Activated CD4-positive, alpha-beta T cell treated with anti-CD3 and anti-CD28 coated beads, Interleukin-2, amount 10 ng/mL, durations not matched to agents 24 days and 14 days (primary cell): ENCODE measurements around the gene SYNCRIP. TPM values are rescaled to one million over a fixed set of nuclear protein-coding genes. Genes with fewer than 3 reads are reported as not detected.
"Not testable (repeated sequence)": the region's sequence is repeated elsewhere in the genome, so short reads cannot be mapped to it uniquely, and the experiment has no call there.

Experiments
- DNase-seq: peaks from one replicate; pipeline ENCODE4 v3.0.0; 2022
- H3K27ac Mint-ChIP-seq: one replicate; pipeline ENCODE4 v1.8.0; 2022; ENCODE audit warnings: mild to moderate bottlenecking, mixed read lengths
- H3K27me3 Mint-ChIP-seq: one replicate; pipeline ENCODE4 v1.8.0; 2022; ENCODE audit warnings: mixed read lengths
- H3K36me3 Mint-ChIP-seq: one replicate; pipeline ENCODE4 v1.8.0; 2022; ENCODE audit warnings: low read depth, mild to moderate bottlenecking, mixed read lengths
- H3K4me1 Mint-ChIP-seq: one replicate; pipeline ENCODE4 v1.8.0; 2021; ENCODE audit warnings: mixed read lengths
- H3K4me3 Mint-ChIP-seq: one replicate; pipeline ENCODE4 v1.8.0; 2022; ENCODE audit warnings: mild to moderate bottlenecking, moderate library complexity, mixed read lengths
- H3K9me3 Mint-ChIP-seq: one replicate; pipeline ENCODE4 v1.8.0; 2021; ENCODE audit warnings: mixed read lengths
- intact Hi-C: fragments of 100-400 bp; cut with micrococcal nuclease; formaldehyde crosslinking; loops from one replicate; pipeline ENCODE4 v1.15.1; 2023
- total RNA-seq: library from RNA; stranded (reverse); gene quantifications from 2 replicates; pipeline ENCODE4 v1.2.3, GENCODE V29; 2022

Gene SYNCRIP
- total RNA-seq, 1 donor from 2014 or later: 232 TPM

GRCh38 chr6:85574932-85575598, 67.6 kb downstream of the SYNCRIP start:
- Mint-ChIP-seq H3K27ac (no peak overlapping the region), H3K9me3 (no peaks in the 10 kb centered on the region), H3K4me1 (peaks cover 2% of the 10 kb centered on the region), H3K4me3 (no peak overlapping the region), H3K27me3 (no peaks in the 10 kb centered on the region), H3K36me3 (peaks cover 14% of the 10 kb centered on the region)
- intact Hi-C loops: no loop called here
- DNase-seq: no peak

DNA sequence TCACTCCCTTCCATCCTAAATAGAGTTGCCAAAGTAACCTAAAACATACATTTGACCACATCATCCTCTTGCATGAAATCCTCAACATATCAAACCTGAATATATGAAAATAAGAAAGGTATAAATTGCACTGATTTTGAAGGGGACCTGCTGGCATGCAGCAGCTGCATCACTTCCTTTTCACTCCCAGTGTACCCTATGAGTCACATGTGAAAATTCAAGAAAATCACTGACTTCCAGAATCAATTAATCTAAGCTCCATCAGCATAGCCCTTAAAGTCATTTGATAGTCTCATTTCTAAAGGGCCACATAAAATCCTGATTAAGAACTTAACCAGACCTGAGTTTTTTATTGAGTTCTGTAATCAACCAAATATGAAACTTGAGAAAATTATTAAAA, 73.4 kb downstream of the SYNCRIP start:
- no peak for DNase-seq
- Mint-ChIP-seq H3K4me1 (peaks cover 9% of the 10 kb centered on the region), H3K4me3 (no peak overlapping the region), H3K9me3 (no peaks in the 10 kb centered on the region), H3K36me3 (peaks cover 42% of the 10 kb centered on the region), H3K27me3 (no peaks in the 10 kb centered on the region), H3K27ac (no peak overlapping the region)
- intact Hi-C loops: no loop called here

- no peak for DNase-seq
- Mint-ChIP-seq H3K4me1 (peaks cover 9% of the 10 kb centered on the region), H3K27ac (no peak overlapping the region), H3K36me3 (peaks cover 49% of the 10 kb centered on the region), H3K4me3 (no peak overlapping the region), H3K9me3 (no peaks in the 10 kb centered on the region), H3K27me3 (no peaks in the 10 kb centered on the region)
- intact Hi-C loops: no loop called here
Observed at GRCh38 chr6:85568411-85568810, 74.3 kb downstream of the SYNCRIP start.

GRCh38 chr6:85565736-85566135, 77.0 kb downstream of the SYNCRIP start:
- H3K9me3 Mint-ChIP-seq: no peaks in the 10 kb centered on the region
- H3K27ac Mint-ChIP-seq: peak overlapping the region; percentile 11
- H3K36me3 Mint-ChIP-seq: peaks cover 42% of the 10 kb centered on the region
- H3K4me1 Mint-ChIP-seq: peaks cover 9% of the 10 kb centered on the region
- no peak for DNase-seq
- H3K27me3 Mint-ChIP-seq: no peaks in the 10 kb centered on the region
- no peak overlapping the region for H3K4me3 Mint-ChIP-seq
- intact Hi-C loops: no loop called here

DNA sequence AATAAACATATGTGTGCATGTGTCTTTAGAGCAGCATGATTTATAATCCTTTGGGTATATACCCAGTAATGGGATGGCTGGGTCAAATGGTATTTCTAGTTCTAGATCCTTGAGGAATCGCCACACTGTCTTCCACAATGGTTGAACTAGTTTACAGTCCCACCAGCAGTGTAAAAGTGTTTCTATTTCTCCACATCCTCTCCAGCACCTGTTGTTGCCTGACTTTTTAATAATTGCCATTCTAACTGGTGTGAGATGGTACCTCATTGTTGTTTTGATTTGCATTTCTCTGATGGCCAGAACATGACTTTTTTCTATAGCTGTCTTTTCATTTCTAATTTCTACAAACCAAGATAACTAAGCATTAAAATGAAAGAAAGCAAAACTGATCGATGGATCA, 78.5 kb downstream of the SYNCRIP start:
- H3K4me1 Mint-ChIP-seq, DNase-seq, H3K27me3 Mint-ChIP-seq, H3K4me3 Mint-ChIP-seq, H3K9me3 Mint-ChIP-seq, H3K27ac Mint-ChIP-seq, intact Hi-C loops: not testable (repeated sequence)
- H3K36me3 Mint-ChIP-seq: peaks cover 48% of the 10 kb centered on the region

Other genes with a start within 250 kb of the SYNCRIP start
- gene NT5E, start 192.8 kb downstream of the SYNCRIP start, total RNA-seq: 14.8 and 15.2 TPM in 2 replicates
- gene SNX14, start 49.0 kb downstream of the SYNCRIP start, total RNA-seq: 45.4 and 47.1 TPM in 2 replicates